ENCODE data around the gene SRRM2. TPM values are rescaled to one million over a fixed set of nuclear protein-coding genes. Genes with fewer than 3 reads are reported as not detected.
A peak's percentile ranks its signal among the peaks of the same experiment; 100 is the strongest.

The SRRM2 gene

GRCh38 chr16:2819179-2819938 is 66.9 kb downstream of the SRRM2 start:
- H3K14ac ChIP-seq (ENCODE audit: low read length): no peak overlapping the region
- H4K8ac ChIP-seq (ENCODE audit: low read depth, low read length): no peak overlapping the region
- H3K27me3 ChIP-seq (ENCODE audit: control insufficient read depth in 3 of 3, insufficient read depth in 3 of 3, low read depth in 1 of 3, low read length in 3 of 3): peaks cover 0 to 51% (median 0%) of the 10 kb centered on the region in 3 experiments
- no peaks in the 10 kb centered on the region for H3K36me3 ChIP-seq (replicated peaks in 1 of 2; ENCODE audit: control insufficient read depth in 2 of 2, insufficient read depth in 2 of 2, low read length in 2 of 2)
- H3K79me1 ChIP-seq (ENCODE audit: low read depth, low read length): no peaks in the 10 kb centered on the region
- no peaks in the 10 kb centered on the region for H3K9me3 ChIP-seq (replicated peaks in 1 of 2; ENCODE audit: control insufficient read depth in 2 of 2, insufficient read depth in 1 of 2, low read depth in 1 of 2, low read length in 2 of 2)
- no peak overlapping the region for H3K27ac ChIP-seq (replicated peaks; ENCODE audit: low read length)
- H3K4me2 ChIP-seq (ENCODE audit: insufficient read depth, low read length, poor library complexity, severe bottlenecking): no peak overlapping the region
- no peak overlapping the region for H2BK5ac ChIP-seq (ENCODE audit: low read length)
- H2BK120ac ChIP-seq (ENCODE audit: low read depth, low read length): no peak overlapping the region
- no peak overlapping the region for H2BK15ac ChIP-seq (ENCODE audit: low read length)
- peak overlapping the region; percentile 50 for H2AK5ac ChIP-seq (ENCODE audit: low read depth, low read length)
- H2BK12ac ChIP-seq (ENCODE audit: low read length): peak overlapping the region; percentile 63
- H2AFZ ChIP-seq (ENCODE audit: low read length): no peak overlapping the region
- H3K4ac ChIP-seq (ENCODE audit: low read length): no peak overlapping the region
- peak overlapping the region; percentile 49 for H3K23ac ChIP-seq (ENCODE audit: low read depth, low read length, poor library complexity)
- H3K18ac ChIP-seq (ENCODE audit: low read length): peak overlapping the region; percentile 25
- WGBS, 2 donors (ENCODE audit: extremely low coverage in 2 of 2, insufficient read length in 2 of 2, insufficient replicate concordance in 1 of 2): no CpG with 5 or more reads among the region's 18 CpGs
- no peak for DNase-seq (ENCODE audit: low spot score)
- H3K4me1 ChIP-seq (ENCODE audit: control insufficient read depth in 2 of 2, insufficient read depth in 1 of 2, low read depth in 1 of 2, low read length in 2 of 2): peaks cover 0 to 8% of the 10 kb centered on the region in 2 donors
- H3K4me3 ChIP-seq (ENCODE audit: low read length in 2 of 2): no peak overlapping the region
- H4K91ac ChIP-seq (ENCODE audit: low read depth, low read length, poor library complexity): no peak overlapping the region
- peak overlapping the region; percentile 56 for H3K9ac ChIP-seq (ENCODE audit: low read depth, low read length, poor library complexity)

GRCh38 chr16:2819939-2820835 is 67.7 kb downstream of the SRRM2 start:
- Histone ChIP-seq H2AFZ (ENCODE audit: low read length) (no peak overlapping the region), H3K4me1 (ENCODE audit: control insufficient read depth in 2 of 2, insufficient read depth in 1 of 2, low read depth in 1 of 2, low read length in 2 of 2) (peaks cover 0 to 8% of the 10 kb centered on the region in 2 donors), H3K23ac (ENCODE audit: low read depth, low read length, poor library complexity) (no peak overlapping the region), H3K4ac (ENCODE audit: low read length) (no peak overlapping the region), H3K14ac (ENCODE audit: low read length) (peak overlapping the region; percentile 2), H3K18ac (ENCODE audit: low read length) (peak overlapping the region; percentile 80), H3K9ac (ENCODE audit: low read depth, low read length, poor library complexity) (no peak overlapping the region), H3K79me1 (ENCODE audit: low read depth, low read length) (no peaks in the 10 kb centered on the region), H3K4me2 (ENCODE audit: insufficient read depth, low read length, poor library complexity, severe bottlenecking) (no peak overlapping the region), H2AK5ac (ENCODE audit: low read depth, low read length) (peak overlapping the region; percentile 25), H2BK5ac (ENCODE audit: low read length) (no peak overlapping the region), H3K36me3 (replicated peaks in 1 of 2; ENCODE audit: control insufficient read depth in 2 of 2, insufficient read depth in 2 of 2, low read length in 2 of 2) (no peaks in the 10 kb centered on the region), H4K91ac (ENCODE audit: low read depth, low read length, poor library complexity) (no peak overlapping the region), H2BK15ac (ENCODE audit: low read length) (no peak overlapping the region), H4K8ac (ENCODE audit: low read depth, low read length) (no peak overlapping the region), H2BK120ac (ENCODE audit: low read depth, low read length) (no peak overlapping the region), H3K27me3 (ENCODE audit: control insufficient read depth in 3 of 3, insufficient read depth in 3 of 3, low read depth in 1 of 3, low read length in 3 of 3) (peaks cover 0 to 46% (median 0%) of the 10 kb centered on the region in 3 experiments), H3K9me3 (replicated peaks in 1 of 2; ENCODE audit: control insufficient read depth in 2 of 2, insufficient read depth in 1 of 2, low read depth in 1 of 2, low read length in 2 of 2) (no peaks in the 10 kb centered on the region), H3K27ac (replicated peaks; ENCODE audit: low read length) (no peak overlapping the region), H2BK12ac (ENCODE audit: low read length) (no peak overlapping the region), H3K4me3 (ENCODE audit: low read length in 2 of 2) (no peak overlapping the region)
- WGBS, 2 donors (ENCODE audit: extremely low coverage in 2 of 2, insufficient read length in 2 of 2, insufficient replicate concordance in 1 of 2): no CpG with 5 or more reads among the region's 17 CpGs
- no peak for DNase-seq (ENCODE audit: low spot score)

Small RNA genes within 50 kb of the gene (small RNA-seq; reads per million reads assigned to genes)
- not detected for gene SNORA3C (ENCODE audit: insufficient read depth)
